Upper lobe of right lung (tissue), 1 donor: ENCODE measurements around the gene HNRNPU. TPM values are rescaled to one million over a fixed set of nuclear protein-coding genes. Genes with fewer than 3 reads are reported as not detected.

ENCODE experiments used
- ATAC-seq: fragments of 200-7000 bp; cut with Tn5 transposase; one replicate; pipeline ENCODE4 v1.9.1; 2020; ENCODE audit warnings: mild to moderate bottlenecking, moderate library complexity
- DNase-seq: peaks from one replicate; pipeline ENCODE4 v3.0.0-alpha.2; 2020
- H3K27ac ChIP-seq: fragments of 200-600 bp; one replicate; pipeline ENCODE4 v1.8.0; 2022
- H3K27me3 ChIP-seq: fragments of 200-600 bp; one replicate; pipeline ENCODE4 v1.8.0; 2022; ENCODE audit warnings: mild to moderate bottlenecking
- H3K36me3 ChIP-seq: fragments of 200-600 bp; one replicate; pipeline ENCODE4 v1.8.0; 2022
- H3K4me1 ChIP-seq: fragments of 200-600 bp; one replicate; pipeline ENCODE4 v1.8.0; 2022
- H3K4me3 ChIP-seq: fragments of 200-600 bp; one replicate; pipeline ENCODE4 v1.8.0; 2022; ENCODE audit warnings: mild to moderate bottlenecking
- H3K9me3 ChIP-seq: fragments of 200-600 bp; one replicate; pipeline ENCODE4 v1.8.0; 2022
- intact Hi-C: fragments of 100-400 bp; cut with DNase I; formaldehyde crosslinking; loops from one replicate; pipeline ENCODE4 v1.11.0; 2022
- total RNA-seq: library from RNA; stranded (reverse); fragmentation: NEBNext Ultra II Directional; extraction: Animal tissue kit (Norgen Biotek cat#: 25700); gene quantifications from one replicate; pipeline ENCODE4 v1.2.1, GENCODE V29; 2021
- TF ChIP-seq, protein P1 (sequence below): fragments of 200-600 bp; IDR thresholded peaks from one replicate; pipeline ENCODE4 v1.8.0; 2022; ENCODE audit warnings: antibody characterized with exemption
- donor health status: DM: no; HTN: yes; CAD: no; lungs with severe emphysema.

The HNRNPU gene
- total RNA-seq, 1 donor from 2014 or later = 273 TPM

DNA sequence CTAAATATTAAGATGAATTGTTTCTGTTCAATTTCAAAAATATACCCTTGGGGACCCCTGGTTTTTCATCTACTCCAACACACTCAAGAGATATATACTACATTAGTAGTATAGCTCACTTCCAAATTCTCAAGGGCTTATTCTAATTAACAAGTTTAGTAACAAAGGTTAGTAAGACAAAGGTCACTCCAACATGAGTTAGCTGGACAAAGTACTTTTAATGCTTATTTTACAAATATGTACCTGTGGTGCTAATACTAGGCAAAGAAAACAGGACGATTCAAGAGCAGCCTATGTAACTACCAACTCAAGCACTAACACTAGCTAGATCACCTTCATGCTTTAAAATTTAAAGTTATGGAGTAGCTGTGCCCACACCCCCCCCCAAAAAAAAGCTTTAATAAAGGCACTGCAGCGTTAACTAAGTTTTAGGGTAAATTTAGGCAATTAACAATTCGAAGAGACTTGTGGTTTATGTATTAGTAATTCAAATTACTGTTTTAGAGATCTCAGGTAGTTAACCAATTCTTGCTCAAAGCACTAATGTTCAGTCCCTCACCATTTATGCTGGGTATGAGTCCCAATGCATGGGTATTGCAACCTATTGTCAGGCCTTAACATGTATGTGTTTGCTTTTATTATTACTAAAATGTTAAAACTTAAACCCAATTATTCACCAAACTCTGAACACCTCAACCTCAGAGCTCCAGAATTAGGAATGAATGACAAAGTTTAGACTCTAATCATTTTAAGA is 14.1 kb downstream of the HNRNPU start:
- Histone ChIP-seq H3K27me3 (no peaks in the 10 kb centered on the region), H3K36me3 (peaks cover 83% of the 10 kb centered on the region), H3K4me3 (no peak overlapping the region), H3K9me3 (no peaks in the 10 kb centered on the region), H3K4me1 (peaks cover 10% of the 10 kb centered on the region), H3K27ac (no peak overlapping the region)
- no peak for DNase-seq
- intact Hi-C loops = no loop called here
- TF ChIP-seq, protein P1, sequence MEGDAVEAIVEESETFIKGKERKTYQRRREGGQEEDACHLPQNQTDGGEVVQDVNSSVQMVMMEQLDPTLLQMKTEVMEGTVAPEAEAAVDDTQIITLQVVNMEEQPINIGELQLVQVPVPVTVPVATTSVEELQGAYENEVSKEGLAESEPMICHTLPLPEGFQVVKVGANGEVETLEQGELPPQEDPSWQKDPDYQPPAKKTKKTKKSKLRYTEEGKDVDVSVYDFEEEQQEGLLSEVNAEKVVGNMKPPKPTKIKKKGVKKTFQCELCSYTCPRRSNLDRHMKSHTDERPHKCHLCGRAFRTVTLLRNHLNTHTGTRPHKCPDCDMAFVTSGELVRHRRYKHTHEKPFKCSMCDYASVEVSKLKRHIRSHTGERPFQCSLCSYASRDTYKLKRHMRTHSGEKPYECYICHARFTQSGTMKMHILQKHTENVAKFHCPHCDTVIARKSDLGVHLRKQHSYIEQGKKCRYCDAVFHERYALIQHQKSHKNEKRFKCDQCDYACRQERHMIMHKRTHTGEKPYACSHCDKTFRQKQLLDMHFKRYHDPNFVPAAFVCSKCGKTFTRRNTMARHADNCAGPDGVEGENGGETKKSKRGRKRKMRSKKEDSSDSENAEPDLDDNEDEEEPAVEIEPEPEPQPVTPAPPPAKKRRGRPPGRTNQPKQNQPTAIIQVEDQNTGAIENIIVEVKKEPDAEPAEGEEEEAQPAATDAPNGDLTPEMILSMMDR = no peak
- ATAC-seq = no peak

DNA sequence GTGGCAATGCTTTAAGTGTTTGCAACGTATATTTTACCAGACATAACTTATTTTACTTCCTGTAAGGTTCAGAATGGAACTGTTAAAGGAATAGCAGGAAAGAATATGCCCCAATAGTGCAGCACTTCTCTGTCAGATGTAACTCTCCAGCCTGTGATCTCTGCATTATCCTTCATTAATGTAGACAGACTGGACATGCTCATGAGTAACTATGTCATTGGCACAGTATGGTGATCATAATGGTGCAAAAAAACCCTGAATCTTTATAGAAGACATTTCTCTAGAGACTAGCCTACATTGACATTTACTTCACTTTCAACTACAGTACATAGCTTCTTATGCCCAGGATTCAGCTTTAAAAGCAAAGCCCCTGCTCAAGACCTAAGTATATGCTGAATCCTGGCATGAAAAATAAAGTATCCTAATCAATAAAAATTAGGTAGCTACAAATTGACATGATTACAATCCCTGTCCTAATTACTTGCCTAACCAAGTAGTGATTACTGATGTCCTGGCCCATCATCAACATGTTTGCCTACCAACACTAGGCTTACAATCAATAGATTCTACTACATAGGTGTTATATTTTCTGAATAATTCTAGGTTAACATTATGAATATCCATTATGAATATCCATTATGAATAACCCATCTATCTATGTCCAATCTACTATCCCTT is 15.0 kb downstream of the HNRNPU start:
- intact Hi-C loops = no loop called here
- H3K4me3 ChIP-seq = no peak overlapping the region
- ATAC-seq (no peak), DNase-seq (no peak)
- peaks cover 83% of the 10 kb centered on the region for H3K36me3 ChIP-seq
- TF ChIP-seq, protein P1 = no peak
- no peaks in the 10 kb centered on the region for H3K9me3 ChIP-seq
- no peaks in the 10 kb centered on the region for H3K27me3 ChIP-seq
- peaks cover under 1% of the 10 kb centered on the region for H3K4me1 ChIP-seq
- H3K27ac ChIP-seq = no peak overlapping the region

DNA sequence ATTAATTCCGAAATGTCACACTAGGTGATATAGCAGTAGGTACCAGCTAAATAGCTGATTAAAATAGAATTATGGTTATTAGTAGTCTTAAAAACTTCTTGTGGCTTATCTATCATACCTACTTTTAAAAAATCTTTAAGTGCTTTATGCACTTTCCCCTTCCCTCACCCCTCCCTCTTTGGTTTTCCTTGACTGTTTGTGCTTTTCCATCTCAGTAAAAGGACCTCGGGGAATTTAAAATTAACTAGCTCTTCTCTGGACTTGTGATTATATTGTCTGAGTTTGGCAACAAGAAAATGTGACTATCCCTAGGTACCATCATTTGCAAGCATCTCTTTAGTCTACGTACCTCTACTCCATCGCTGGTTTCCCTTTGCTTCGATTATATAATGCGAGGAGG is 17.7 kb downstream of the HNRNPU start:
- H3K4me1 ChIP-seq = peaks cover 10% of the 10 kb centered on the region
- intact Hi-C loops = no loop called here
- H3K36me3 ChIP-seq = peaks cover 85% of the 10 kb centered on the region
- no peaks in the 10 kb centered on the region for H3K9me3 ChIP-seq
- H3K27me3 ChIP-seq = no peaks in the 10 kb centered on the region
- TF ChIP-seq, protein P1 = no peak
- ATAC-seq (no peak), DNase-seq (no peak)
- no peak overlapping the region for H3K27ac ChIP-seq
- no peak overlapping the region for H3K4me3 ChIP-seq

DNA sequence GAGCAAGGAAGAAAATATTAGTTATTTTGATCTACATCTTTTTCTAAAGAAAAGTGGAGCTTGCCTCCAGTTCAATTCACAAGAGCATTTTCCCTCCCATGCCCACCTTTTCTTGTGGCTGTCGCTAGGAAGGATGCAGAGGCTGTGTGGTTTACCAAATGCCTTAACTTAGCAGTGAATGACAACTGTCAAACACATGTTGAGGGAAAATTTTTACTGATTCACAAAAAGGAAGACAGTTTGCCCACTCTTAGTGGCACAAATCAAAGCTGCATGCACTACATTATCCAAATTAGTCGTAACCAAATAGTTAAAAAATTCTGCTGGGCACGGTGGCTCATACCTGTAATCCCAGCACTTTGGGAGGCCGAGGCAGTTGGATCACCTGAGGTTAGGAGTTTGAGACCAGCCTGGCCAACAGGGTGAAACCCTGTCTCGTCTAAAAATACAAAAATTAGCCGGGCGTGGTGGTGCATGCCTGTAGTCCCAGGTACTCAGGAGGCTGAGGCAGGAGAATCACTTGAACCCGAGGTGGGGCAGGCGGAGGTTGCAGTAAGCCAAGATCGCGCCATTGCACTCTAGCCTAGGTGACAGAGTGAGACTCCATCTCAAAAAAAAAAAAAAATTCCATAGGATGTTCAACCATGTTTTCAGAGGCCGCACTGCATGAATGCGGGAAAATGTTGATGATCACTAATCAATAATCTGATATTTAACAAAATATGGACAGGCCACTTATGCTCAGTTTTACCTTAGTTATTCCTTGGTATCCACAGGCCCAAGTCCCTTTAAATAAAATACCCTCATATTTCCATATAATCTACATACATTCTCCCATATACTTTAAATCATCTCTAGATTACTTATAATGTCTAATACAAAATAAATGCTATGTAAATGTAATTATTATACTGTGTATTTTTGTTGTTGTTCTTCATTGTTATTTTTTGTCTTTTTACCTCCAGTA is 19.9 kb downstream of the HNRNPU start:
- peaks cover 28% of the 10 kb centered on the region for H3K4me1 ChIP-seq
- peaks cover 86% of the 10 kb centered on the region for H3K36me3 ChIP-seq

More for the DNA sequence above, 19.9 kb downstream of the HNRNPU start:
- intact Hi-C loops = no loop called here
- DNase-seq = no peak
- no peaks in the 10 kb centered on the region for H3K9me3 ChIP-seq
- H3K4me3 ChIP-seq = no peak overlapping the region
- no peak for ATAC-seq
- no peak overlapping the region for H3K27ac ChIP-seq
- TF ChIP-seq, protein P1 = no peak
- H3K27me3 ChIP-seq = no peaks in the 10 kb centered on the region
